H9 (cell line): Measurements from ENCODE around the gene SRGAP3. TPM values are rescaled to one million over a fixed set of nuclear protein-coding genes. Genes with fewer than 3 reads are reported as not detected.
A peak's percentile ranks its signal among the peaks of the same experiment; 100 is the strongest.

ENCODE experiments used
- DNase-seq: peaks from one replicate; pipeline ENCODE4 v3.0.0-alpha.2; 2017
- H2AFZ ChIP-seq: one replicate; pipeline ENCODE4 v1.6.1; 2013; ENCODE audit warnings: mild to moderate bottlenecking, low read length, control low read depth, moderate library complexity
- H2AK5ac ChIP-seq: 2 replicates; pipeline ENCODE4 v1.6.1; 2013; ENCODE audit warnings: low read length, control low read depth, mixed read lengths; ENCODE audit not compliant: insufficient read length
- H2BK120ac ChIP-seq: one replicate; pipeline ENCODE4 v1.6.1; 2013; ENCODE audit warnings: low read depth, mild to moderate bottlenecking, low read length, control low read depth, inconsistent platforms; ENCODE audit not compliant: poor library complexity, severe bottlenecking
- H2BK12ac ChIP-seq: 2 replicates; pipeline ENCODE4 v1.6.1; 2013; ENCODE audit warnings: low read length, control low read depth, mixed read lengths, low read depth; ENCODE audit not compliant: insufficient read length
- H2BK15ac ChIP-seq: 2 replicates; pipeline ENCODE4 v1.6.1; 2013; ENCODE audit warnings: low read depth, low read length, control low read depth
- H2BK20ac ChIP-seq: one replicate; pipeline ENCODE4 v1.6.1; 2013; ENCODE audit warnings: low read depth, mild to moderate bottlenecking, low read length, control low read depth, inconsistent platforms; ENCODE audit not compliant: poor library complexity, severe bottlenecking
- H2BK5ac ChIP-seq: 2 replicates; pipeline ENCODE4 v1.6.1; 2013; ENCODE audit warnings: low read length, control low read depth, mixed read lengths; ENCODE audit not compliant: insufficient read length
- H3K14ac ChIP-seq: 2 replicates; pipeline ENCODE4 v1.6.1; 2013; ENCODE audit warnings: low read length, control low read depth; ENCODE audit not compliant: insufficient read depth
- H3K18ac ChIP-seq: 2 replicates; pipeline ENCODE4 v1.6.1; 2013; ENCODE audit warnings: low read depth, mild to moderate bottlenecking, mixed read lengths, low read length, control low read depth; ENCODE audit not compliant: insufficient read length
- H3K23ac ChIP-seq: 2 replicates; pipeline ENCODE4 v1.6.1; 2013; ENCODE audit warnings: low read length, control low read depth, mixed read lengths, low read depth; ENCODE audit not compliant: insufficient read length
- H3K23me2 ChIP-seq: 2 replicates; pipeline ENCODE4 v1.6.1; 2013; ENCODE audit warnings: low read depth, mild to moderate bottlenecking, mixed read lengths, low read length, control low read depth; ENCODE audit not compliant: insufficient read length, poor library complexity, severe bottlenecking
- H3K27ac ChIP-seq: 2 replicates; pipeline ENCODE4 v1.5.1; 2013; ENCODE audit warnings: low read length, control low read depth, mixed read lengths, low read depth; ENCODE audit not compliant: insufficient read length
- H3K27me3 ChIP-seq: 2 replicates; pipeline ENCODE4 v1.6.1; 2013; ENCODE audit warnings: low read length, control low read depth, inconsistent platforms; ENCODE audit not compliant: insufficient read depth
- H3K4ac ChIP-seq: 2 replicates; pipeline ENCODE4 v1.6.1; 2013; ENCODE audit warnings: low read depth, mild to moderate bottlenecking, control low read depth, inconsistent platforms, low read length, moderate library complexity
- H3K4me1 ChIP-seq: 2 replicates; pipeline ENCODE4 v1.6.1; 2013; ENCODE audit warnings: low read length, control low read depth, inconsistent platforms; ENCODE audit not compliant: insufficient read depth
- H3K4me2 ChIP-seq: 2 replicates; pipeline ENCODE4 v1.6.1; 2013; ENCODE audit warnings: low read length, control low read depth, mixed read lengths; ENCODE audit not compliant: insufficient read length, insufficient read depth
- H3K56ac ChIP-seq: 2 replicates; pipeline ENCODE4 v1.6.1; 2013; ENCODE audit warnings: low read depth, mild to moderate bottlenecking, mixed read lengths, low read length, control low read depth; ENCODE audit not compliant: insufficient read length
- H3K79me1 ChIP-seq: 2 replicates; pipeline ENCODE4 v1.6.1; 2013; ENCODE audit warnings: low read depth, mild to moderate bottlenecking, moderate library complexity, low read length, control low read depth, inconsistent platforms; ENCODE audit not compliant: insufficient read depth, poor library complexity, severe bottlenecking
- H3K79me2 ChIP-seq: 2 replicates; pipeline ENCODE4 v1.6.1; 2013; ENCODE audit warnings: low read length, control low read depth, inconsistent platforms; ENCODE audit not compliant: insufficient read depth
- H3K9ac ChIP-seq: 2 replicates; pipeline ENCODE4 v1.6.1; 2013; ENCODE audit warnings: low read length, control low read depth, mixed read lengths; ENCODE audit not compliant: insufficient read length; ENCODE audit errors: extremely low read depth
- H3K9me3 ChIP-seq: one replicate; pipeline ENCODE4 v1.6.1; 2013; ENCODE audit warnings: low read depth, low read length, inconsistent platforms; ENCODE audit not compliant: control insufficient read depth
- H3T11ph ChIP-seq: one replicate; pipeline ENCODE4 v1.6.1; 2013; ENCODE audit warnings: mild to moderate bottlenecking, low read length, control low read depth, inconsistent platforms
- H4K20me1 ChIP-seq: one replicate; pipeline ENCODE4 v1.6.1; 2013; ENCODE audit not compliant: control insufficient read depth, insufficient read length, insufficient read depth
- H4K5ac ChIP-seq: 2 replicates; pipeline ENCODE4 v1.6.1; 2013; ENCODE audit warnings: low read depth, mild to moderate bottlenecking, mixed read lengths, low read length, control low read depth; ENCODE audit not compliant: insufficient read length
- H4K8ac ChIP-seq: replicated peaks from 2 replicates; pipeline ENCODE4 v1.6.1; 2013; ENCODE audit warnings: low read length, control low read depth, mixed read lengths, low read depth; ENCODE audit not compliant: insufficient read length
- H4K91ac ChIP-seq: 2 replicates; pipeline ENCODE4 v1.6.1; 2013; ENCODE audit warnings: low read depth, mild to moderate bottlenecking, moderate library complexity, mixed read lengths, low read length, control low read depth; ENCODE audit not compliant: insufficient read length
- H3K27ac Mint-ChIP-seq, 3 experiments: 2 replicates in 2 of 3; 3 replicates in 1 of 3; pipeline ENCODE4 v1.8.0; 2020 to 2021; ENCODE audit warnings: mixed read lengths in 3 of 3, mild to moderate bottlenecking in 1 of 3, moderate library complexity in 1 of 3
- H3K27me3 Mint-ChIP-seq: 2 replicates; pipeline ENCODE4 v1.8.0; 2021; ENCODE audit warnings: low read depth, mild to moderate bottlenecking, moderate library complexity, mixed read lengths
- H3K36me3 Mint-ChIP-seq, 3 experiments: 2 replicates in 2 of 3; 3 replicates in 1 of 3; pipeline ENCODE4 v1.8.0; 2020 to 2021; ENCODE audit warnings: low read depth in 3 of 3, mixed read lengths in 3 of 3; ENCODE audit not compliant: insufficient read depth in 1 of 3
- H3K4me1 Mint-ChIP-seq, 2 experiments: 2 replicates each; pipeline ENCODE4 v1.8.0; 2020; ENCODE audit warnings: mixed read lengths in 2 of 2
- H3K4me3 Mint-ChIP-seq, 2 experiments: 2 replicates in 1 of 2; 3 replicates in 1 of 2; pipeline ENCODE4 v1.8.0; 2020 to 2021; ENCODE audit warnings: mild to moderate bottlenecking in 2 of 2, mixed read lengths in 2 of 2, moderate library complexity in 1 of 2
- H3K9me3 Mint-ChIP-seq, 2 experiments: 2 replicates in 1 of 2; 3 replicates in 1 of 2; pipeline ENCODE4 v1.8.0; 2020; ENCODE audit warnings: mild to moderate bottlenecking in 2 of 2, mixed read lengths in 2 of 2, moderate library complexity in 1 of 2
- CTCF ChIP-seq: fragments of 200-600 bp; sonication (generic); conservative IDR thresholded peaks from 3 replicates; pipeline ENCODE4 v1.8.0; 2021; ENCODE audit warnings: antibody characterized with exemption, mild to moderate bottlenecking
- WGBS: extraction: QIAGEN DNeasy Blood & Tissue Kit; methylation state at CpG from one replicate; pipeline ENCODE4 v1.1.7; 2013; ENCODE audit warnings: missing lambda C conversion rate, low lambda C conversion rate, mixed read lengths; ENCODE audit not compliant: insufficient read length; ENCODE audit errors: extremely low coverage; 5-methylcytosine and 5-hydroxymethylcytosine counted together
- total RNA-seq: library from RNA; stranded (reverse); gene quantifications from 2 replicates; pipeline ENCODE4 v1.2.1, GENCODE V29; 2021

SRGAP3 gene
- total RNA-seq, 1 experiment from 2014 or later = 3.4 TPM

GRCh38 chr3:9184461-9184835 lies 65.0 kb downstream of the SRGAP3 start:
- no peak overlapping the region for H3K23ac ChIP-seq
- no peak for TF ChIP-seq CTCF
- no peak overlapping the region for H4K8ac ChIP-seq
- Mint-ChIP-seq H3K27me3 (peaks cover 1% of the 10 kb centered on the region; the same call in 1 of the 2 replicates), H3K4me1 (peaks cover 36 to 47% of the 10 kb centered on the region in 2 experiments), H3K27ac (peak overlapping the region in 2 of 3 experiments; percentile 62 to 98; a peak in 4 of 7 replicates), H3K4me3 (no peak overlapping the region), H3K36me3 (no peaks in the 10 kb centered on the region; a peak in 1 of 7 replicates), H3K9me3 (no peaks in the 10 kb centered on the region)
- no peak overlapping the region for H2BK5ac ChIP-seq
- no peak overlapping the region for H3K18ac ChIP-seq
- H2BK20ac ChIP-seq = no peak overlapping the region
- no peaks in the 10 kb centered on the region for H3K79me1 ChIP-seq
- no peak overlapping the region for H3K56ac ChIP-seq
- H3K9me3 ChIP-seq = no peaks in the 10 kb centered on the region
- no peak overlapping the region for H3K14ac ChIP-seq
- no peak overlapping the region for H2BK120ac ChIP-seq
- no peak overlapping the region for H3K9ac ChIP-seq
- no peak overlapping the region for H2BK12ac ChIP-seq
- no peak overlapping the region for H3K4me2 ChIP-seq
- H3K27ac ChIP-seq = no peak overlapping the region
- H3T11ph ChIP-seq = no peak overlapping the region
- DNase-seq = no peak
- H3K4ac ChIP-seq = no peak overlapping the region
- H2BK15ac ChIP-seq = no peak overlapping the region
- H4K20me1 ChIP-seq = no peaks in the 10 kb centered on the region
- WGBS = no CpG with 5 or more reads among the region's 4 CpGs
- no peak overlapping the region for H2AFZ ChIP-seq
- no peaks in the 10 kb centered on the region for H3K27me3 ChIP-seq
- H3K79me2 ChIP-seq = no peaks in the 10 kb centered on the region
- H2AK5ac ChIP-seq = no peak overlapping the region
- H3K4me1 ChIP-seq = peaks cover 7% of the 10 kb centered on the region; the same call in 1 of the 2 replicates
- no peak overlapping the region for H4K91ac ChIP-seq
- no peaks in the 10 kb centered on the region for H3K23me2 ChIP-seq
- no peak overlapping the region for H4K5ac ChIP-seq
